Neural cell (in vitro differentiated cells): Measurements from ENCODE around the gene IDS. TPM values are rescaled to one million over a fixed set of nuclear protein-coding genes. Genes with fewer than 3 reads are reported as not detected.

Experiments
- H2AFZ ChIP-seq: fragments of 200-600, 300-800 bp; sonication (generic), shearing (Covaris generic); 2 replicates; pipeline ENCODE4 v1.6.0; 2014; ENCODE audit warnings: low read depth, mild to moderate bottlenecking, antibody characterized with exemption, low read length, moderate library complexity
- H3F3A ChIP-seq: fragments of 200-600 bp; shearing (Covaris generic); 2 replicates; pipeline ENCODE4 v1.6.1; 2016; ENCODE audit warnings: mild to moderate bottlenecking, moderate library complexity, mixed read lengths, antibody characterized with exemption, low read length; ENCODE audit not compliant: insufficient read depth, poor library complexity, severe bottlenecking
- H3K27ac ChIP-seq: fragments of 200-600, 300-800 bp; sonication (generic), shearing (Covaris generic); 2 replicates; pipeline ENCODE4 v1.5.1; 2014; ENCODE audit warnings: mild to moderate bottlenecking, low read length, moderate library complexity
- H3K27me3 ChIP-seq: fragments of 300-800, 200-600 bp; sonication (generic), shearing (Covaris generic); 2 replicates; pipeline ENCODE4 v1.6.0; 2014; ENCODE audit warnings: mild to moderate bottlenecking, low read depth, low read length, moderate library complexity; ENCODE audit not compliant: insufficient read depth
- H3K36me3 ChIP-seq: fragments of 300-800, 200-600 bp; sonication (generic), shearing (Covaris generic); 2 replicates; pipeline ENCODE4 v1.5.1; 2014; ENCODE audit warnings: mild to moderate bottlenecking, antibody characterized with exemption, low read length, moderate library complexity; ENCODE audit not compliant: insufficient read depth
- H3K4me2 ChIP-seq: fragments of 300-800, 200-600 bp; sonication (generic), shearing (Covaris generic); 2 replicates; pipeline ENCODE4 v1.6.0; 2014; ENCODE audit warnings: mild to moderate bottlenecking, low read length
- H3K4me3 ChIP-seq: fragments of 300-800, 200-600 bp; sonication (generic), shearing (Covaris generic); 2 replicates; pipeline ENCODE4 v1.5.1; 2014; ENCODE audit warnings: mild to moderate bottlenecking, low read length, moderate library complexity
- H3K79me2 ChIP-seq: fragments of 200-600 bp; shearing (Covaris generic); replicated peaks from 2 replicates; pipeline ENCODE4 v1.6.0; 2014; ENCODE audit warnings: mild to moderate bottlenecking, low read length, moderate library complexity; ENCODE audit not compliant: insufficient read depth
- H3K9ac ChIP-seq: fragments of 300-800, 200-600 bp; sonication (generic), shearing (Covaris generic); 2 replicates; pipeline ENCODE4 v1.6.1; 2016; ENCODE audit warnings: mild to moderate bottlenecking, low read length, mixed read lengths
- H3K9me2 ChIP-seq: fragments of 200-600 bp; shearing (Covaris generic); 2 replicates; pipeline ENCODE4 v1.6.1; 2016; ENCODE audit warnings: mild to moderate bottlenecking, low read length, mixed read lengths; ENCODE audit not compliant: insufficient read depth
- H3K9me3 ChIP-seq: fragments of 200-600, 300-800 bp; sonication (generic), shearing (Covaris generic); 2 replicates; pipeline ENCODE4 v1.6.1; 2016; ENCODE audit warnings: mild to moderate bottlenecking, mixed run types, low read length, moderate library complexity, mixed read lengths
- H4K20me1 ChIP-seq: fragments of 200-600 bp; shearing (Covaris generic); 2 replicates; pipeline ENCODE4 v1.6.1; 2016; ENCODE audit warnings: mild to moderate bottlenecking, mixed run types; ENCODE audit not compliant: insufficient read depth
- EP300 ChIP-seq: fragments of 450-650 bp; conservative IDR thresholded peaks from 2 replicates; pipeline ENCODE4 v1.6.1; 2014; ENCODE audit warnings: antibody characterized with exemption, mild to moderate bottlenecking, moderate library complexity; ENCODE audit not compliant: poor library complexity, severe bottlenecking
- EZH2 ChIP-seq: fragments of 200-600, 300-800 bp; shearing (Covaris generic), sonication (generic); IDR thresholded peaks from 2 replicates; pipeline ENCODE4 v1.6.1; 2014; ENCODE audit warnings: antibody characterized with exemption, low read length, borderline replicate concordance, mild to moderate bottlenecking; ENCODE audit not compliant: insufficient read depth, poor library complexity, severe bottlenecking
- MXI1 ChIP-seq: fragments of 450-650 bp; conservative IDR thresholded peaks from 2 replicates; pipeline ENCODE4 v1.6.1; 2014; ENCODE audit warnings: antibody characterized with exemption, mild to moderate bottlenecking; ENCODE audit not compliant: poor library complexity, severe bottlenecking
- POLR2AphosphoS5 ChIP-seq: IDR thresholded peaks from 2 replicates; pipeline ENCODE4 v1.6.1; 2012
- RAD21 ChIP-seq: fragments of 450-650 bp; conservative IDR thresholded peaks from 2 replicates; pipeline ENCODE4 v1.6.1; 2014; ENCODE audit warnings: antibody characterized with exemption, mild to moderate bottlenecking, moderate library complexity
- REST ChIP-seq: IDR thresholded peaks from 2 replicates; pipeline ENCODE4 v1.6.1; 2012; ENCODE audit warnings: borderline replicate concordance
- SMC3 ChIP-seq: fragments of 450-650 bp; conservative IDR thresholded peaks from 2 replicates; pipeline ENCODE4 v1.6.1; 2014; ENCODE audit warnings: antibody characterized with exemption, mild to moderate bottlenecking, moderate library complexity; ENCODE audit not compliant: poor library complexity
- TAF1 ChIP-seq: IDR thresholded peaks from 2 replicates; pipeline ENCODE4 v1.6.1; 2012; ENCODE audit warnings: low read depth
- polyA plus RNA-seq: library from polyadenylated mRNA; depleted of rRNA; stranded (reverse); fragments of >200 nt; gene quantifications from 2 replicates; pipeline ENCODE4 v1.2.3, GENCODE V29; 2014
- TF ChIP-seq, protein P1 (sequence below): fragments of 450-650 bp; IDR thresholded peaks from 2 replicates; pipeline ENCODE4 v1.5.1; 2014; ENCODE audit warnings: antibody characterized with exemption, mild to moderate bottlenecking, moderate library complexity; ENCODE audit not compliant: poor library complexity, severe bottlenecking

IDS gene
- polyA plus RNA-seq, 1 donor from 2014 or later: 52.0 TPM

DNA sequence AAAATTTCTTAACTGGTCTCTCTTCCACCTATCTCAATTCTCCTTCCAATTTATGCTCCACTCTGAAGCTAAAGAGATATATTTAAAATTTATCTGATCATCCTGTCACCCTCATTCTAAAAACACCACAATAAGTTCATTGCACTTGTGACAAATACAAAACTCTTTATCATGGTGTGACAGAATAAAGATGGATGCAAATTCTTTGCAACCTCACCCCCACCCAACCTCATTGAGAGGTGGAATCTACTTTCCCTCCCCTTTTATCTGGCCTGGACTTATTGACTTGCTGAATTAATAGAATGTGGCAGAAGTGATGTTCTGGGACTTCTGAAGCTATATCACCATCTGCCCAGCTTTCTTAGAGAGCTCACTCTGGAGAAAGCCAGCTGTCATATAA, 46.5 kb downstream of the IDS start:
- Histone ChIP-seq H3K27ac (no peak overlapping the region), H3K27me3 (no peaks in the 10 kb centered on the region), H3F3A (no peaks in the 10 kb centered on the region), H3K9me2 (no peaks in the 10 kb centered on the region), H3K36me3 (no peaks in the 10 kb centered on the region), H3K4me2 (no peak overlapping the region), H3K9me3 (no peaks in the 10 kb centered on the region), H3K9ac (no peak overlapping the region), H3K4me3 (no peak overlapping the region), H2AFZ (no peak overlapping the region), H3K79me2 (no peaks in the 10 kb centered on the region), H4K20me1 (no peaks in the 10 kb centered on the region)
- TF ChIP-seq POLR2AphosphoS5: no peak
- TF ChIP-seq, protein P1, sequence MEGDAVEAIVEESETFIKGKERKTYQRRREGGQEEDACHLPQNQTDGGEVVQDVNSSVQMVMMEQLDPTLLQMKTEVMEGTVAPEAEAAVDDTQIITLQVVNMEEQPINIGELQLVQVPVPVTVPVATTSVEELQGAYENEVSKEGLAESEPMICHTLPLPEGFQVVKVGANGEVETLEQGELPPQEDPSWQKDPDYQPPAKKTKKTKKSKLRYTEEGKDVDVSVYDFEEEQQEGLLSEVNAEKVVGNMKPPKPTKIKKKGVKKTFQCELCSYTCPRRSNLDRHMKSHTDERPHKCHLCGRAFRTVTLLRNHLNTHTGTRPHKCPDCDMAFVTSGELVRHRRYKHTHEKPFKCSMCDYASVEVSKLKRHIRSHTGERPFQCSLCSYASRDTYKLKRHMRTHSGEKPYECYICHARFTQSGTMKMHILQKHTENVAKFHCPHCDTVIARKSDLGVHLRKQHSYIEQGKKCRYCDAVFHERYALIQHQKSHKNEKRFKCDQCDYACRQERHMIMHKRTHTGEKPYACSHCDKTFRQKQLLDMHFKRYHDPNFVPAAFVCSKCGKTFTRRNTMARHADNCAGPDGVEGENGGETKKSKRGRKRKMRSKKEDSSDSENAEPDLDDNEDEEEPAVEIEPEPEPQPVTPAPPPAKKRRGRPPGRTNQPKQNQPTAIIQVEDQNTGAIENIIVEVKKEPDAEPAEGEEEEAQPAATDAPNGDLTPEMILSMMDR: no peak
- TF ChIP-seq RAD21: no peak
- no peak for TF ChIP-seq TAF1

- Histone ChIP-seq H3K9me3 (no peaks in the 10 kb centered on the region), H3K4me2 (no peak overlapping the region), H3K4me3 (no peak overlapping the region), H3K79me2 (no peaks in the 10 kb centered on the region), H3K9me2 (no peaks in the 10 kb centered on the region), H4K20me1 (no peaks in the 10 kb centered on the region), H3K36me3 (no peaks in the 10 kb centered on the region), H3K27ac (no peak overlapping the region), H3K9ac (no peak overlapping the region), H3F3A (no peaks in the 10 kb centered on the region), H2AFZ (no peak overlapping the region), H3K27me3 (no peaks in the 10 kb centered on the region)
- TF ChIP-seq, protein P1: no peak
- TF ChIP-seq POLR2AphosphoS5: no peak
- no peak for TF ChIP-seq EP300
- TF ChIP-seq SMC3: no peak
- no peak for TF ChIP-seq MXI1
- TF ChIP-seq EZH2: no peak
- no peak for TF ChIP-seq RAD21
- no peak for TF ChIP-seq REST
- no peak for TF ChIP-seq TAF1
These were observed 48.4 kb downstream of the IDS start for GRCh38 chrX:149456476-149457245.
